HEK293 (cell line): Measurements from ENCODE around the gene ADAMTS2.

Experiments used
- CTCF ChIP-seq: fragments of 450-650 bp; formaldehyde crosslinking; IDR thresholded peaks from 2 replicates; pipeline ENCODE4 v1.5.1; 2016; ENCODE audit warnings: missing biosample characterization, missing genetic modification characterization
- INSM2 ChIP-seq: fragments of 450-650 bp; formaldehyde crosslinking; IDR thresholded peaks from 2 replicates; pipeline ENCODE4 v1.5.1; 2016; ENCODE audit warnings: missing biosample characterization, missing genetic modification characterization
- KLF1 ChIP-seq: fragments of 450-650 bp; formaldehyde crosslinking; IDR thresholded peaks from 2 replicates; pipeline ENCODE4 v1.5.1; 2016; ENCODE audit warnings: missing biosample characterization, missing genetic modification characterization
- KLF8 ChIP-seq: fragments of 450-650 bp; formaldehyde crosslinking; IDR thresholded peaks from 2 replicates; pipeline ENCODE4 v1.5.1; 2016; ENCODE audit warnings: missing biosample characterization, missing genetic modification characterization
- KLF9 ChIP-seq: fragments of 450-650 bp; formaldehyde crosslinking; IDR thresholded peaks from 2 replicates; pipeline ENCODE4 v1.5.1; 2016; ENCODE audit warnings: missing biosample characterization, missing genetic modification characterization, low read depth
- PATZ1 ChIP-seq: fragments of 450-650 bp; formaldehyde crosslinking; IDR thresholded peaks from 2 replicates; pipeline ENCODE4 v1.5.1; 2016; ENCODE audit warnings: missing biosample characterization, missing genetic modification characterization
- PBX3 ChIP-seq: sonication (generic); formaldehyde crosslinking; IDR thresholded peaks from 2 replicates; pipeline ENCODE4 v1.8.1; 2022; ENCODE audit warnings: mild to moderate bottlenecking, moderate library complexity, missing genetic modification reagents
- SP2 ChIP-seq: fragments of 450-650 bp; formaldehyde crosslinking; IDR thresholded peaks from 2 replicates; pipeline ENCODE4 v1.5.1; 2016; ENCODE audit warnings: missing biosample characterization, missing genetic modification characterization
- SP3 ChIP-seq: fragments of 450-650 bp; formaldehyde crosslinking; IDR thresholded peaks from 2 replicates; pipeline ENCODE4 v1.5.1; 2016; ENCODE audit warnings: missing biosample characterization, missing genetic modification characterization
- ZBTB10 ChIP-seq: fragments of 450-650 bp; formaldehyde crosslinking; IDR thresholded peaks from 2 replicates; pipeline ENCODE4 v1.5.1; 2016; ENCODE audit warnings: missing biosample characterization, missing genetic modification characterization
- ZBTB20 ChIP-seq: fragments of 450-650 bp; formaldehyde crosslinking; IDR thresholded peaks from 2 replicates; pipeline ENCODE4 v1.5.1; 2016; ENCODE audit warnings: missing biosample characterization, missing genetic modification characterization
- ZBTB7A ChIP-seq: fragments of 450-650 bp; formaldehyde crosslinking; IDR thresholded peaks from 2 replicates; pipeline ENCODE4 v1.5.1; 2016; ENCODE audit warnings: low read depth, missing biosample characterization, missing genetic modification characterization
- ZBTB8A ChIP-seq: fragments of 450-650 bp; formaldehyde crosslinking; IDR thresholded peaks from 2 replicates; pipeline ENCODE4 v1.5.1; 2016; ENCODE audit warnings: missing biosample characterization, missing genetic modification characterization
- ZEB2 ChIP-seq: fragments of 450-650 bp; formaldehyde crosslinking; IDR thresholded peaks from 2 replicates; pipeline ENCODE4 v1.5.1; 2016; ENCODE audit warnings: missing biosample characterization, missing genetic modification characterization
- ZNF140 ChIP-seq: fragments of 450-650 bp; formaldehyde crosslinking; IDR thresholded peaks from 2 replicates; pipeline ENCODE4 v1.5.1; 2016; ENCODE audit warnings: missing biosample characterization, missing genetic modification characterization
- ZNF184 ChIP-seq: fragments of 450-650 bp; IDR thresholded peaks from 2 replicates; pipeline ENCODE4 v1.5.1; 2018; ENCODE audit warnings: missing biosample characterization, mild to moderate bottlenecking, missing genetic modification characterization
- ZNF223 ChIP-seq: fragments of 450-650 bp; formaldehyde crosslinking; IDR thresholded peaks from 2 replicates; pipeline ENCODE4 v1.5.1; 2016; ENCODE audit warnings: missing biosample characterization, missing genetic modification characterization
- ZNF23 ChIP-seq: fragments of 450-650 bp; formaldehyde crosslinking; IDR thresholded peaks from 2 replicates; pipeline ENCODE4 v1.5.1; 2016; ENCODE audit warnings: missing biosample characterization, missing genetic modification characterization, borderline replicate concordance
- ZNF335 ChIP-seq: fragments of 450-650 bp; formaldehyde crosslinking; conservative IDR thresholded peaks from 2 replicates; pipeline ENCODE4 v1.5.1; 2016; ENCODE audit warnings: missing biosample characterization, missing genetic modification characterization
- ZNF37A ChIP-seq: fragments of 450-650 bp; IDR thresholded peaks from 2 replicates; pipeline ENCODE4 v1.5.1; 2018; ENCODE audit warnings: missing biosample characterization, missing genetic modification characterization
- ZNF433 ChIP-seq: fragments of 450-650 bp; formaldehyde crosslinking; IDR thresholded peaks from 2 replicates; pipeline ENCODE4 v1.5.1; 2016; ENCODE audit warnings: missing biosample characterization, missing genetic modification characterization, low read depth
- ZNF561 ChIP-seq: fragments of 450-650 bp; IDR thresholded peaks from 2 replicates; pipeline ENCODE4 v1.5.1; 2018; ENCODE audit warnings: missing biosample characterization, missing genetic modification characterization, borderline replicate concordance
- ZNF600 ChIP-seq: fragments of 450-650 bp; formaldehyde crosslinking; IDR thresholded peaks from 2 replicates; pipeline ENCODE4 v1.5.1; 2016; ENCODE audit warnings: missing biosample characterization, missing genetic modification characterization
- ZSCAN23 ChIP-seq: fragments of 450-650 bp; formaldehyde crosslinking; IDR thresholded peaks from 2 replicates; pipeline ENCODE4 v1.5.1; 2016; ENCODE audit warnings: missing biosample characterization, missing genetic modification characterization
- ZXDB ChIP-seq: fragments of 450-650 bp; formaldehyde crosslinking; IDR thresholded peaks from 2 replicates; pipeline ENCODE4 v1.5.1; 2016; ENCODE audit warnings: missing biosample characterization, missing genetic modification characterization

Gene ADAMTS2

GRCh38 chr5:179343719-179344430, 1.4 kb downstream of the ADAMTS2 start (continued):
- TF ChIP-seq CTCF (tag by site-specific recombination) (peak; percentile 80), SP3 (tag by site-specific recombination) (peak; percentile 84), KLF9 (tag by site-specific recombination) (peak; percentile 86), ZNF23 (tag by site-specific recombination) (no peak), ZXDB (tag by site-specific recombination) (peak; percentile 39), ZNF184 (no peak), ZNF37A (tag by site-specific recombination) (no peak), ZBTB7A (tag by site-specific recombination) (0 out of 2 replicates have a peak, but pooled peaks have one; percentile 33), ZBTB20 (peak; percentile 96; the same call in 1 of the 2 replicates), SP2 (tag by site-specific recombination) (peak; percentile 82), ZNF140 (no peak), ZBTB8A (tag by site-specific recombination) (peak; percentile 96), KLF8 (tag by site-specific recombination) (peak; percentile 36; the same call in 1 of the 2 replicates), PBX3 (CRISPR knock-in tag) (0 out of 2 replicates have a peak, but pooled peaks have one; percentile 33), ZNF433 (tag by site-specific recombination) (no peak), ZNF223 (peak; percentile 71; the same call in 1 of the 2 replicates), ZNF561 (tag by site-specific recombination) (peak; percentile 31; the same call in 1 of the 2 replicates), ZNF335 (tag by site-specific recombination) (peak; percentile 91; the same call in 1 of the 2 replicates), ZEB2 (peak; percentile 52), INSM2 (tag by site-specific recombination) (no peak), ZSCAN23 (tag by site-specific recombination) (no peak), ZNF600 (peak; percentile 46), ZBTB10 (peak; percentile 65; the same call in 1 of the 2 replicates), KLF1 (tag by site-specific recombination) (peak; percentile 49; the same call in 1 of the 2 replicates), PATZ1 (tag by site-specific recombination) (peak; percentile 75)
